Stimulated activated CD8-positive, alpha-beta memory T cell treated with anti-CD3 and anti-CD28 coated beads, Interleukin-4, amount 100 ng/mL, for 1 hour (primary cell): ENCODE data around the gene CEACAM18.
"Not testable (repeated sequence)": the region's sequence is repeated elsewhere in the genome, so short reads cannot be mapped to it uniquely, and the experiment has no call there.

ENCODE experiments used
- DNase-seq, 2 donors: peaks; one replicate each; pipeline ENCODE4 v3.0.0-alpha.2; 2020; ENCODE audit warnings: low read depth in 2 of 2, low spot score in 1 of 2

The CEACAM18 gene

DNA sequence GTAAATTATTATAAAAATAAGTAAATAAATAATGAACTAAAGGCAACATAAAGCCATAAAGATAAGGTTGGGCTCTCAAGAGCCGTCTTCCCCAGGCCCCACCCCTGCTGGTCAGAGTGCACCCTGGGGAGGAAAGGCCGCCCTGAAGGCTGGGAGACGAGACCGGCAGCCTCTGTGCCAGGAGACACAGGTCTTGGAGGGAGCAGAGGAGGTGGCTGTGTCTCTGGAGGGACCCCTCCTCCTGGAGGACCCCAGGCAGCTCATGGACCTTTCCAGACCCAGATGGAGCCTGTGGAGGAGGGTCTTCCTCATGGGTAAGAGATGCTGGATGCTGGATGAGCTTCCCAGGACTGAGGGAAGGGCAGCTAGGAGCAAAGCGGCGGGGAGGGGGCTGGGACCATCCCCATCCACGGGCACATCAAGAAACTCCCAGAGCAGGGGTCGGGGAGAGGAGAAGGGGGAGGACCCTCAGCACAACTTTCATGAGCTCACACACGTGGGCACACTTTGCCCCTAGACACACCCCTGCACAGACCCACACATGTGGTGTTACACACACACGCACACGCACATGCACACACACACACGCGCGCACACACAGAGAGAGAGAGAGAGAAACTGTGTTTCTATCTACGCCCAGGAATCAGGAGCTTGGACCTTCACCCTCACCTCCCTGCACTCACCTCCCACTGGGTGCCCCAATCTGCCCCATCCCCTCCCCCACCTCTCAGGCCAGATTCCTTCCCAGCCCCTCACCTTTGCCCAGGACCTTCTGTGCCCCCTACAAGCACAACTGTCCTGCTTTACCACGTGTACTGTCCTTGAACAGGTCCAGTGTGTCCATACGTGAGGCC is at the start of gene CEACAM18:
TSS of gene CEACAM18 (plus strand) at position 159 of the 854 bp plus-strand sequence.
- no peak for DNase-seq

- DNase-seq, result no peak
Observed at GRCh38 chr19:51430221-51430620, 48.1 kb upstream of the CEACAM18 start.

DNA sequence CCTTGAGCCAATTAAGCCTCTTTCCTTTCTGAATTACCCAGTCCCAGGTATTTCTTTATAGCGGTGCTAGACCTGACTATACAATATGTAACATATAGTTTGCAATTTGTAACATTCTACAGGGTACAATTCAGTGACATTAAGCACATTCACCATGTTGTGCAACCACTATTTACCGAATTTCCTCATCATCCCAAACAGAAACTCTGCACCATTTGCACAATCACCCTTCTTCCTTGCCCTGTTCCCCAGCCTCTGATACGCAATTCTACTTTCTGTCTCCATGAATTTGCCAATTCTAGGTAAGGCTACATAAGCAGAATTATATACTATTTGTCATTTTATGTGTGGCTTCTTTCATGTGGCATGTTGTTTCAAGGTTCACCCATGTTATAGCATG is 47.2 kb upstream of the CEACAM18 start:
- no peak for DNase-seq

DNA sequence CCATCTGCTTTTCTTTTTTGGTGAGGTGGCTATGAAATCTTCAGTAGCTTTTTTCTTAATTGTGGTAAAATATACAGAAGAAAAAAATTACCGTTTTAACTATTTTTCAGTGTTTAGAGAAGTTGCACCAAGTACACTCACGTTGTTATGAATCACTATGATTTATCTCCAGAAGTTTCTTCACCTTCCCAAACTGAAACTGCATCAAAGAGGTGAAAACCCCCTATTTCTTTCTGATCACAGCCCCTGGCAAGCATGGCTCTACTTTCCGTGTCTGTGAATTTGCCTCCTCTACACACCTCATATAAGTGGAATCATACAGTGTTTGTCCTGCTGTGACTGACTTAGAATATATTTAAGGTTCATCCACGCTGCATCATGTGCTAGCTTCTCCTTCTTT is 45.3 kb upstream of the CEACAM18 start:
- DNase-seq, result no peak

DNA sequence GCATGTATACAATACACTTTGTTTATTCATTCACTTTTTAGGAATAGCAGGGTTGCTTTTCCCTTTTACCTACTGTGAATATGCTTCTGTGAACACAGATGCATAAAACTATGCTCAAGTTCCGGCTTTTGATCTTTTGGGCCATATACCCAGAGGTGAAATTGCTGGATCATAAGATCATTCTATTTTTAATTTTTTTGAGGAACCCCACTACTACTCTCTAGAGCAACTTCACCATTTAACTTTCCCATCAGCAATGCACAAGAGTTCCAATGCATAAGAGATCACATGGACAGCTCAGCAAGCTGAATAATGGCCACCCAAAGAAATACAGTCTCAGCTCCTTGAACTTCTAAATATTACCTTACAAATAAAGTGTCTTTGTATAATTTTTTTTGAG is 43.9 kb upstream of the CEACAM18 start:
- DNase-seq, result no peak

DNA sequence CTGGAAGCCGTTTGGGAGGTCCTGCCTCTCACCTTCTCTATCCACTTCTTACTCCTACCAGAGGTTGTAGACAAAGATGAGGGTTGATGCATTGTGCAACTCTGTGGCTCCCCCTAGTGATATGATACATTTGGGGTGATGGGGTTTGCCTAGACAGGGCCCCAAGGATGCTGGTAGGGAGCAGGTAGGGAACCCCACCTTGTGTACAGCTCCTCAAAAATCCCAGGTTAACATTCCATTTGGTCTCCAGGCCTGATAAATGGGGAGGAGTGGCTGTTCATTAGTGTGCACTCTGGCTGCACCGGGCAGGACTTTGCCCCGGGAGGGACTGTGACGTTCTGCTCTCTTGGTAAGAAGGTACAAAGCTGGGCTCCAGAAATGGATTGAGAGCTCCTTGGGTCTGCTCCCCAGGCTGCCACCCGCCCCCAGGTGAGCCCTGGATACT is 39.3 kb upstream of the CEACAM18 start:
- no peak for DNase-seq

GRCh38 chr19:51440052-51440451 is 38.3 kb upstream of the CEACAM18 start:
- DNase-seq, result no peak

- peak; percentile 20 to 34 for DNase-seq
Observed at GRCh38 chr19:51440846-51441409, 37.4 kb upstream of the CEACAM18 start.

DNA sequence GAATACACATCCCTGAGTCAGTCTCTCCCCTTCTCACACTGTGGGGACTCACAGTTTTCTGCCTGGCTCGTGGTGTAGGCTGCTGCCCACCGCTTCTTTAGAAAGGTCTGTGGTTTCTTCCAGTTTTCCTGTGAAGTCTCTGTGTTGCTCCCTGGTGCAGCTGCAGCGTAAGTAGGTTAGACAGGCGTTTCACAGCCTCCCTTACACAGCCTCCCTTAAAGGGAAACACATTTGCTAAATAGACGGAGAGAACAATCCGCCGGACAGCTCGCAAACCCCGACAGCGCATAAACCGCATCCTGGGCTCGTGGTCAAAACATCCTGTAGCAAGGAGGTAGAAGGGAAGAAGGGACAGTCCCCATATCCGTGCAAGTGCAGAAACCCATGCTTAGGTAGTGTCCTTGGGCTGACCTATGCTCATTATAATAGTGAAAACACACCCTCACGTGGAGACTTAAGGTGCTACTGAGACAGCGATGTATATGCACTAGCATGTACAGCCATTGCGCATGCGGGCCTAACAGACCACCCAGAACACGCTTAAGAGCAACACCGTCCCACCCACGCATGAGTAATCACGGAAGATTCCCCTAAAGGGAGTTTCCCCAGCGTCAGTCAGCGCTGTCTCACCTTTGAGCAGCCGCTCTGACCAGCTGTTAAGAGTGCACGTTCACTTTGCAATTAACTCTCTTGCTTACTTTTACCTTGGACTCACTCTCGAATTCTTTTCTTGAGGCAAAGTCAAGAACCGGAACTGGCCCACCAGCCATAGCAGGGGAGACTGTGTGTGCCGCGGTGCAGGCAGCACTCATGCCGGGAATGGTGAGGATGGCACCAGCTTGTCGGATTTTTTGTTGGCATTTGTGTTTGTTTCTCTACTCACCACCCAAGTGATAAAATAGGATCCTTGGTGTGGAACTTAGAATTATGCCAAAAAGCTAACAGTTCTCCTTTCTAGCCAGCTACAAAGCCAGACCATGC is 36.6 kb upstream of the CEACAM18 start:
- peak; percentile 62 to 72 for DNase-seq

GRCh38 chr19:51447510-51447909 is 30.8 kb upstream of the CEACAM18 start:
- DNase-seq, result not testable (repeated sequence)

DNA sequence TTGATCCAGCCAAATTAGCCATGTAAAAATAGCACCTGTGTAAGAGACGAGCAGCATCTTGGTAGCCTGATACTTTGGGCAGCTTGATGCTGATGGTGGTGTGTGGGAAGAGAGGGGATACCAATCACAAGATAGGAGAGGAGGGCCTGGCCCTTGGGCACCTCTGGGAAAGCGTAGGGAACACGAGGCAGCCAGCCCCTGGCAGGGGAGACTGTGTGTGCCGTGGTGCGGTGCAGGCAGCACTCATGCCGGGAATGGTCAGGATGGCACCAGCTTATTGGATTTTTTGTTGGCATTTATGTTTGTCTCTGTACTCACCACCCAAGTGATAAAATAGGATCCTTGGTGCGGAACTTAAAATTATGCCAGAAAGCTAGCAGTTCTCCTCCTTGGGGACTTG is 30.3 kb upstream of the CEACAM18 start:
- DNase-seq, result no peak

DNA sequence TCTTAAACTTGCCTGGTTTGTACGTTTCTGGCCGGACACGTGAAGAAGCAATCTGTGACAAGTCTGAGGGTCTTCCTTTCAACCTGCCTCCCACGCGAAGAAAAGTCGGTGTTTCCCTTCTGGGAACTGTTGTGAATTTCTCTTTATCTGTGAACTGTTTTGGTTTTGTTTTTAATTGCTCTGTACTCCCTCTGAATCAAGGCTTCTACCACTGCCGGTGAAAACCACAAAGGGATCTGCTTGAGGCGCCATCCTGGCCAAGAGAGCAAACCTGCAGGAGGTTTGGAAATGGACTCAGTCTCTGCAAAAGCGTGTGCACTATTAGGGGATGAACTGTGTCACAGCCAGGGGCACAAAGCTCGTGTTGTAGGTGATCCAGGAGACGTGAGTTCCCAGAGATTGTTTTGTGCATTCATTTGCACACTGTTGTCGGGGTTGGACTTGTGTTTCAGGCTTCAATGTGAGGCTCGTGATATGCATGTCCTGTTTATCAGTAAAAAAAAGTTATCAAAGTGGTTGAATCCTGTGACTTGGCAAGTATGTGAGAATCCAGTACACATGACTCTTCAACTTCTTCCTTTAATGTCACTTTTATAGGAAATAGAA is 29.8 kb upstream of the CEACAM18 start:
- no peak for DNase-seq

- no peak for DNase-seq
Observed at GRCh38 chr19:51450730-51451307, 27.5 kb upstream of the CEACAM18 start.

DNA sequence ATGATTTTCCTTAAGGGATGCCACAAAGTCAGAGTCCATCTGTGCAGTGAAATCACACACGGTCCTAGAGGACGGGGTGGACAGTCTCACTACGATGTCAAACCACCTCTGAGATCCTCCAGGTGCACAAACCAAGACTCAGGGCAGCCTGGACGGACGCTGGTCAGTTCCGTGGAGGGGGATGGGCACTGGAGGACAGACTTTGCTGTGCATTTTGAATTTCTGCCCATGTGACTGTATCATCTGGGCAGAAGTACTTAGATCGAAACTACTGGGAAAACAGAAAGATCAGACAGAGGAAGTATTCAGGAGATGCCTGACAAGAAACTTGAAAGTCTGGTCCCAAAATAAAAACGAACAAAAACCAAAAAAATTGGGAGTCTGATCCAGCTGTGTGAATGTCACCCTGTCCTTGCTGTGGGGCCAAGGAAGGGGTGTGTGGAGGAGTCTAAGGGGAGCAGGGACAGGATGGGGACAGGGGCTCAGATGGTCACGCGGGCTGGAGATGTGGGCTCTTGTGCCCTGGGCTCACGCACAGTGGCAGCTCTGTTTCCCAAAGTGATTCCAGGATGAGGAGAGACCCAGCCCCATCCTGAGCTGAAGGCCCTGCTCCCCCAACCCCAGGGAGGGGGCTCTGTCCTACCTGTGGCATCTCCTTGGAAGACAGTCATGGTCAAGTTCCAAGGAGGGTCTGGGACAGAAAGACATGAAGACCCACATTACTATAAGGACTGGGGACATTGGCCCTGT is 21.6 kb upstream of the CEACAM18 start:
- DNase-seq, result no peak

GRCh38 chr19:51457351-51458013 is 20.9 kb upstream of the CEACAM18 start:
- no peak for DNase-seq

GRCh38 chr19:51458051-51458645 is 20.2 kb upstream of the CEACAM18 start, which contains the start of gene SIGLEC8:
TSS of gene SIGLEC8 (minus strand) at chr19:51458454. CDS start at chr19:51458387, 67 bp downstream.
- no peak for DNase-seq

- DNase-seq, result no peak
Observed at GRCh38 chr19:51458899-51459505, 19.3 kb upstream of the CEACAM18 start.

- no peak for DNase-seq
Observed at GRCh38 chr19:51460164-51460992, 18.0 kb upstream of the CEACAM18 start.
